GM12892 (cell line): ENCODE results near the gene TYW1B.
"Not testable (repeated sequence)": the region's sequence is repeated elsewhere in the genome, so short reads cannot be mapped to it uniquely, and the experiment has no call there.

ENCODE experiments used
- POLR2A ChIP-seq: IDR thresholded peaks from 2 replicates; pipeline ENCODE4 v1.6.1; 2011; ENCODE audit warnings: low read depth, low read length, control low read depth
- POLR2AphosphoS5 ChIP-seq: IDR thresholded peaks from 2 replicates; pipeline ENCODE4 v1.6.1; 2011; ENCODE audit warnings: low read depth, low read length, control low read depth
- TAF1 ChIP-seq: IDR thresholded peaks from 2 replicates; pipeline ENCODE4 v1.6.1; 2011; ENCODE audit warnings: low read depth, mild to moderate bottlenecking, control low read depth, low read length, borderline replicate concordance

- TF ChIP-seq POLR2A, POLR2AphosphoS5, TAF1: not testable (repeated sequence)
Measured at GRCh38 chr7:72843166-72843565, 15.2 kb upstream of the TYW1B start.
